ENCODE data around the gene UVRAG.

Gene UVRAG

GRCh38 chr11:75783416-75784084, 31.5 kb upstream of the UVRAG start:
- DNase-seq (ENCODE audit: extremely low read depth in 1 of 2, low read depth in 1 of 2): no peak

- no peak for DNase-seq (ENCODE audit: extremely low read depth in 1 of 2, low read depth in 1 of 2)
These were observed 30.9 kb upstream of the UVRAG start for GRCh38 chr11:75784085-75784478.

- no peak for DNase-seq (ENCODE audit: extremely low read depth in 1 of 2, low read depth in 1 of 2)
These were observed 30.5 kb upstream of the UVRAG start for GRCh38 chr11:75784506-75784905.

GRCh38 chr11:75785187-75785586, 29.8 kb upstream of the UVRAG start:
- DNase-seq (ENCODE audit: extremely low read depth in 1 of 2, low read depth in 1 of 2): no peak

GRCh38 chr11:75786101-75786736, 28.8 kb upstream of the UVRAG start:
- no peak for DNase-seq (ENCODE audit: extremely low read depth in 1 of 2, low read depth in 1 of 2)

GRCh38 chr11:75789521-75789920, 25.5 kb upstream of the UVRAG start:
- DNase-seq (ENCODE audit: extremely low read depth in 1 of 2, low read depth in 1 of 2): no peak

GRCh38 chr11:75790986-75791385, 24.0 kb upstream of the UVRAG start:
- DNase-seq (ENCODE audit: extremely low read depth in 1 of 2, low read depth in 1 of 2): no peak

GRCh38 chr11:75792127-75792731, 22.8 kb upstream of the UVRAG start:
- no peak for DNase-seq (ENCODE audit: extremely low read depth in 1 of 2, low read depth in 1 of 2)

GRCh38 chr11:75792997-75793800, 21.8 kb upstream of the UVRAG start:
- DNase-seq (ENCODE audit: extremely low read depth in 1 of 2, low read depth in 1 of 2): no peak

- no peak for DNase-seq (ENCODE audit: extremely low read depth in 1 of 2, low read depth in 1 of 2)
These were observed 21.0 kb upstream of the UVRAG start for GRCh38 chr11:75793966-75794365.

- no peak for DNase-seq (ENCODE audit: extremely low read depth in 1 of 2, low read depth in 1 of 2)
These were observed 19.5 kb upstream of the UVRAG start for GRCh38 chr11:75795276-75796090.

- DNase-seq (ENCODE audit: extremely low read depth in 1 of 2, low read depth in 1 of 2): no peak
These were observed 18.9 kb upstream of the UVRAG start for GRCh38 chr11:75796091-75796435.

GRCh38 chr11:75797116-75797515, 17.9 kb upstream of the UVRAG start:
- no peak for DNase-seq (ENCODE audit: extremely low read depth in 1 of 2, low read depth in 1 of 2)

GRCh38 chr11:75797792-75798191, 17.2 kb upstream of the UVRAG start:
- no peak for DNase-seq (ENCODE audit: extremely low read depth in 1 of 2, low read depth in 1 of 2)

GRCh38 chr11:75800136-75800675, 14.8 kb upstream of the UVRAG start:
- no peak for DNase-seq (ENCODE audit: extremely low read depth in 1 of 2, low read depth in 1 of 2)

GRCh38 chr11:75800728-75801361, 14.2 kb upstream of the UVRAG start:
- no peak for DNase-seq (ENCODE audit: extremely low read depth in 1 of 2, low read depth in 1 of 2)

- DNase-seq (ENCODE audit: extremely low read depth in 1 of 2, low read depth in 1 of 2): no peak
These were observed 13.5 kb upstream of the UVRAG start for GRCh38 chr11:75801362-75802020.

GRCh38 chr11:75802021-75802912, 12.7 kb upstream of the UVRAG start:
- DNase-seq (ENCODE audit: extremely low read depth in 1 of 2, low read depth in 1 of 2): no peak
